ENCODE data around the gene NEK10. TPM values are rescaled to one million over a fixed set of nuclear protein-coding genes. Genes with fewer than 3 reads are reported as not detected.

NEK10 gene
- total and polyA plus RNA-seq, 2 of the 4 experiments (the other 2 are of a cell fraction), result 2.2 to 6.6 TPM

GRCh38 chr3:27228805-27229204 lies 140.4 kb downstream of the NEK10 start:
- TF ChIP-seq CTCF (conservative IDR thresholded peaks at IDR 0.05; ENCODE audit: low read depth, low read length), result peak; percentile 8; the same call in 1 of the 2 replicates
- TF ChIP-seq RFX5 (IDR thresholded peaks at IDR 0.05; ENCODE audit: low read depth, low read length), result no peak
- no peak overlapping the region for H3K4me2 ChIP-seq (ENCODE audit: low read depth, low read length)
- DNase-seq (no peak), ATAC-seq (ENCODE audit: low read depth) (no peak)
- no peak overlapping the region for H4K5ac ChIP-seq (ENCODE audit: low read depth, low read length)
- H3K79me1 ChIP-seq (ENCODE audit: low read depth in 1 of 2, low read length in 2 of 2), result no peaks in the 10 kb centered on the region
- no peak overlapping the region for H3K4me3 ChIP-seq (ENCODE audit: insufficient read depth, low read depth, low read length)
- H3K9me1 ChIP-seq (ENCODE audit: insufficient read depth, low read length), result no peaks in the 10 kb centered on the region
- dilution Hi-C loops (cut with HindIII; ENCODE audit: low sequenced_read_pairs, unreplicated experiment), result no loop called here
- H3K27me3 ChIP-seq (ENCODE audit: control insufficient read depth, insufficient read depth, low read length), result no peaks in the 10 kb centered on the region
- no peak overlapping the region for H2AK9ac ChIP-seq (replicated peaks; ENCODE audit: low read depth, low read length, poor library complexity)
- H2AFZ ChIP-seq (replicated peaks; ENCODE audit: low read length, poor library complexity), result no peak overlapping the region
- no CpG with 5 or more reads among the region's 2 CpGs for WGBS, 2 experiments (ENCODE audit: extremely low coverage in 2 of 2, insufficient read length in 1 of 2)
- H3K36me3 ChIP-seq (ENCODE audit: control insufficient read depth, insufficient read depth, low read length), result no peaks in the 10 kb centered on the region
- H4K20me1 ChIP-seq (ENCODE audit: insufficient read depth, low read length), result no peaks in the 10 kb centered on the region
- no peak overlapping the region for H2BK15ac ChIP-seq (ENCODE audit: low read depth, low read length)
- H3K14ac ChIP-seq (replicated peaks; ENCODE audit: low read depth, low read length), result no peak overlapping the region
- no peak overlapping the region for H3K18ac ChIP-seq (ENCODE audit: low read depth, low read length)
- H2AK5ac ChIP-seq (ENCODE audit: low read depth, low read length), result no peak overlapping the region
- no peak overlapping the region for H3K27ac ChIP-seq (ENCODE audit: insufficient read depth, low read length)
- no peak overlapping the region for H2BK20ac ChIP-seq (ENCODE audit: low read depth, low read length)
- BruUV-seq (replicated peaks), result no TSS peak
- no peaks in the 10 kb centered on the region for H3K9me3 ChIP-seq (ENCODE audit: control insufficient read depth, insufficient read depth, low read length)
- no peak overlapping the region for H4K8ac ChIP-seq (ENCODE audit: low read depth in 2 of 2, low read length in 2 of 2)
- POLR2A ChIA-PET (ENCODE audit: unreplicated experiment), result no interaction called here
- no peak overlapping the region for H3K9ac ChIP-seq (ENCODE audit: low read depth, low read length)
- H3K23ac ChIP-seq (ENCODE audit: low read depth, low read length), result no peak overlapping the region
- H2BK120ac ChIP-seq (ENCODE audit: low read depth, low read length), result no peak overlapping the region
- in situ Hi-C loops (cut with MboI; ENCODE audit: low sequenced_read_pairs), result no loop called here
- no peak overlapping the region for H4K91ac ChIP-seq (ENCODE audit: insufficient read depth, low read depth, low read length)
- intact Hi-C loops (cut with micrococcal nuclease), result no loop called here
- CTCF ChIA-PET, result interaction anchor here (0.9 to 1.0 kb wide), 3 partner anchors 25 to 86 kb away, joined by 3 to 4 read pairs (median 4); no protein-coding TSS in a partner anchor
- peaks cover 2% of the 10 kb centered on the region; the same call in 1 of the 2 replicates for H3K4me1 ChIP-seq (ENCODE audit: control insufficient read depth, insufficient read depth, low read length)
- H3K4ac ChIP-seq (ENCODE audit: low read depth, low read length), result no peak overlapping the region
- no peak overlapping the region for H3K56ac ChIP-seq (ENCODE audit: extremely low read depth, insufficient read depth, low read length)
- H2BK5ac ChIP-seq (ENCODE audit: low read depth, low read length, poor library complexity, severe bottlenecking), result no peak overlapping the region
